MM.1S (cell line): ENCODE results near the gene PCDHA12.

Source experiments
- EZH2 ChIP-seq: fragments of 300-600 bp; sonication (generic); optimal IDR thresholded peaks from 2 replicates; pipeline ENCODE3; 2017; ENCODE audit warnings: low read depth, mild to moderate bottlenecking, antibody characterized with exemption, low read length, mixed read lengths
- EZH2phosphoT487 ChIP-seq: fragments of 300-600 bp; sonication (generic); IDR thresholded peaks from 2 replicates; pipeline ENCODE4 v1.6.1; 2018; ENCODE audit warnings: antibody characterized with exemption, low read length
- TF ChIP-seq, protein P1 (sequence below): fragments of 300-600 bp; sonication (generic); IDR thresholded peaks from 2 replicates; pipeline ENCODE4 v1.5.1; 2016; ENCODE audit warnings: antibody characterized with exemption, low read length, mixed read lengths

DNA sequence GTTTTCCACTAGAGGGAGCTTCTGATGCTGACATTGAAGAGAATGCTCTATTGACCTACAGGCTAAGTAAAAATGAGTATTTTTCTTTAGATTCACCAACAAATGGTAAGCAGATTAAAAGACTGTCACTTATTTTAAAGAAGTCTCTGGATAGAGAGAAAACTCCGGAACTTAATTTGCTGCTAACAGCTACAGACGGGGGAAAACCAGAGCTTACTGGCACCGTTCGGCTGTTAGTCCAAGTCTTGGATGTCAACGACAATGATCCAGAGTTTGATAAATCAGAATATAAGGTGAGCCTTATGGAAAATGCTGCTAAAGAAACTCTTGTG, 5.6 kb upstream of the PCDHA12 start:
- TF ChIP-seq EZH2phosphoT487 (no peak), EZH2 (no peak)
- TF ChIP-seq, protein P1, sequence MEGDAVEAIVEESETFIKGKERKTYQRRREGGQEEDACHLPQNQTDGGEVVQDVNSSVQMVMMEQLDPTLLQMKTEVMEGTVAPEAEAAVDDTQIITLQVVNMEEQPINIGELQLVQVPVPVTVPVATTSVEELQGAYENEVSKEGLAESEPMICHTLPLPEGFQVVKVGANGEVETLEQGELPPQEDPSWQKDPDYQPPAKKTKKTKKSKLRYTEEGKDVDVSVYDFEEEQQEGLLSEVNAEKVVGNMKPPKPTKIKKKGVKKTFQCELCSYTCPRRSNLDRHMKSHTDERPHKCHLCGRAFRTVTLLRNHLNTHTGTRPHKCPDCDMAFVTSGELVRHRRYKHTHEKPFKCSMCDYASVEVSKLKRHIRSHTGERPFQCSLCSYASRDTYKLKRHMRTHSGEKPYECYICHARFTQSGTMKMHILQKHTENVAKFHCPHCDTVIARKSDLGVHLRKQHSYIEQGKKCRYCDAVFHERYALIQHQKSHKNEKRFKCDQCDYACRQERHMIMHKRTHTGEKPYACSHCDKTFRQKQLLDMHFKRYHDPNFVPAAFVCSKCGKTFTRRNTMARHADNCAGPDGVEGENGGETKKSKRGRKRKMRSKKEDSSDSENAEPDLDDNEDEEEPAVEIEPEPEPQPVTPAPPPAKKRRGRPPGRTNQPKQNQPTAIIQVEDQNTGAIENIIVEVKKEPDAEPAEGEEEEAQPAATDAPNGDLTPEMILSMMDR = peak; percentile 47
